Measurements from ENCODE around the gene YTHDF1. TPM values are rescaled to one million over a fixed set of nuclear protein-coding genes. Genes with fewer than 3 reads are reported as not detected.

YTHDF1 gene
- total RNA-seq = 22.2 TPM
- long read RNA-seq, transcript YTHDF1-202 (5 exons, 3,301 nt) = major isoform, 71 of 114 reads
- long read RNA-seq, partial matches to known transcripts = 37 of 114 reads
- long read RNA-seq, other reads (novel, unspliced or antisense) = 6 of 114 reads

DNA sequence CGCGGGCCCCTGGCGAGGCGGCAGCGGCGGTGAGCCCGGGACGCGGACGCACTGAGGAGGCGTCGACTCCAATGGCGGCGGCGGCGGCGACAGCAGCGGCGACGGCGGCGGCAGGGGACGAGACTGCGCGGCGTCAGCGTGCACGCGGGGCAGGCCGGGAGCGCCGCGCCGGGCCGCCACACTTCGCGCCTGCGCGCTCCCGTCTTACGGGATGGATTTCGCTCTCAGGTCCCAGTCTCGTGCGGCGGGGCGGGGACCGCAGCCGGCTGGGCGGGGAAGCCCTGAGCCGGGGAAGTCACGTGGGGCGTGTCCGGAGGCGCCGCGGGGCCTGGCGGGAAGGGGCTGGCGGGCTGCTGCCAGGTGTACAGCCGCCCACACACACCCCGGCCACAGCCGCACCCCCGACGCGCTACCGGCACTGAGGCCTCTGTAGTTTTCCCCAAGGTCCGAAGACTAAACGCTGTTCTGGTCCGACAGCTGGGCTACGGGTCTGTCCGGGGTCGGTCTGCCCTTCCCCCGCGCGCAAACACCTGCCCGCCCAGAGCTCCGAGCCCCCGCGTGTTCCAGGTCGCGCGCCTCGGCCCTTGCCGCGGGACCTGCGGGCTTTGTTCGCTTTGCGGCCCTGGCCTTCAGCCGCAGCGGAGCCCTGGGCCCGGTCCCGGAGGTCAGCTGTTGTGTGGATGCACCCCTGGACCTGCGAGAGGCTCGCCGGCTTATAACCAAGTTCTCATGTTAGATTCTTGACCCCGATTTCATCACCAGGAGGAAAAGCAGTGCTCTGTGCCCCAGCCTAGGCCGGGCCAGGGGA lies at the start of gene YTHDF1:
YTHDF1 (minus strand) TSS at position 91 of the 808 bp plus-strand sequence. CDS start 239 bp downstream, outside the sequence.
- DNase-seq = peak; percentile 97
- TF ChIP-seq CTCF (IDR thresholded peaks at IDR 0.05; ENCODE audit: borderline replicate concordance) = no peak
- peaks cover 26% of the 10 kb centered on the region for H3K27me3 ChIP-seq (ENCODE audit: low read depth)
- peak within 1 kb of the TSS; percentile 84 for H3K27ac ChIP-seq (replicated peaks)
- intact Hi-C loops (cut with micrococcal nuclease) = no loop called here
- no peaks in the 10 kb centered on the region for H3K9me3 ChIP-seq (replicated peaks)
- peak within 1 kb of the TSS; percentile 94 for H3K4me3 ChIP-seq
- H3K36me3 ChIP-seq = peaks cover 34% of the 10 kb centered on the region
- H3K4me1 ChIP-seq = peaks cover 52% of the 10 kb centered on the region

- H3K4me1 ChIP-seq = no peaks in the 10 kb centered on the region
- no peak for TF ChIP-seq CTCF (IDR thresholded peaks at IDR 0.05; ENCODE audit: borderline replicate concordance)
- intact Hi-C loops (cut with micrococcal nuclease) = no loop called here
- H3K27me3 ChIP-seq (ENCODE audit: low read depth) = peaks cover 91% of the 10 kb centered on the region
- no peak overlapping the region for H3K4me3 ChIP-seq
- no peak for DNase-seq
- H3K27ac ChIP-seq (replicated peaks) = no peak overlapping the region
- H3K9me3 ChIP-seq (replicated peaks) = no peaks in the 10 kb centered on the region
- no peaks in the 10 kb centered on the region for H3K36me3 ChIP-seq
Measured at GRCh38 chr20:63264519-63264918, 48.6 kb upstream of the YTHDF1 start.

DNA sequence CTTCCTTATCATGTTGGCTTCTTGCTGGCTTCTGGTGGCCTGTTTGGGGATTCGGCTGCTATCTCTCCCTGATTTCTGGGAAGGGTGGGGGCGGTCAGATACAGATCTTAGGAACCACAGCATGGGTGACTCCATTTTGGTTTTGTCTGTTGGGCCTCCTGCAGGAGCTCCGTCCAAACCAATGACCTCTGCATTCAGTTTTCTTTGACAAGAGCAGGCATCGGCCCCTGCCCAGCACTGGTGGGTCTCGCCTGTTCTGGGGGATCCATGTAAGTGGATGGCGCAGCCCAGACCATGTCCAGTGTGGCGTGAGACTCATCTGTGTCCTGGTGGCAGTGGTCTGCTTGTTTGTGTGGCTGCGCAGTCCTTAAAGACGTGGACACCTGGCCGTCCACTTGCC lies 48.1 kb upstream of the YTHDF1 start:
- H3K27ac ChIP-seq (replicated peaks) = no peak overlapping the region
- H3K36me3 ChIP-seq = no peaks in the 10 kb centered on the region
- TF ChIP-seq CTCF (IDR thresholded peaks at IDR 0.05; ENCODE audit: borderline replicate concordance) = no peak
- no peaks in the 10 kb centered on the region for H3K9me3 ChIP-seq (replicated peaks)
- no peaks in the 10 kb centered on the region for H3K4me1 ChIP-seq
- no peak for DNase-seq
- H3K27me3 ChIP-seq (ENCODE audit: low read depth) = peaks cover 96% of the 10 kb centered on the region
- H3K4me3 ChIP-seq = no peak overlapping the region
- intact Hi-C loops (cut with micrococcal nuclease) = no loop called here

- Histone ChIP-seq H3K9me3 (replicated peaks) (no peaks in the 10 kb centered on the region), H3K4me3 (no peak overlapping the region), H3K4me1 (no peaks in the 10 kb centered on the region), H3K36me3 (no peaks in the 10 kb centered on the region), H3K27me3 (ENCODE audit: low read depth) (peaks cover 98% of the 10 kb centered on the region), H3K27ac (replicated peaks) (no peak overlapping the region)
- no peak for TF ChIP-seq CTCF (IDR thresholded peaks at IDR 0.05; ENCODE audit: borderline replicate concordance)
- intact Hi-C loops (cut with micrococcal nuclease) = no loop called here
- no peak for DNase-seq
Measured at GRCh38 chr20:63262836-63263235, 46.9 kb upstream of the YTHDF1 start.

- no peak overlapping the region for H3K27ac ChIP-seq (replicated peaks)
- no peak for TF ChIP-seq CTCF (IDR thresholded peaks at IDR 0.05; ENCODE audit: borderline replicate concordance)
- no peak overlapping the region for H3K4me3 ChIP-seq
- peaks cover 89% of the 10 kb centered on the region for H3K27me3 ChIP-seq (ENCODE audit: low read depth)
- no peaks in the 10 kb centered on the region for H3K9me3 ChIP-seq (replicated peaks)
- intact Hi-C loops (cut with micrococcal nuclease) = no loop called here
- H3K36me3 ChIP-seq = no peaks in the 10 kb centered on the region
- no peak for DNase-seq
- H3K4me1 ChIP-seq = no peaks in the 10 kb centered on the region
Measured at GRCh38 chr20:63261795-63262528, 46.0 kb upstream of the YTHDF1 start.

Measured in left ventricle myocardium inferior (tissue), 1 donor.